GM19455 (cell line): Measurements from ENCODE around the gene DTX1.

Experiments
- ATAC-seq: cut with Tn5 transposase; IDR thresholded peaks from one replicate; pipeline ENCODE4 v1.9.1; 2021; ENCODE audit not compliant: unreplicated experiment

Gene DTX1

DNA sequence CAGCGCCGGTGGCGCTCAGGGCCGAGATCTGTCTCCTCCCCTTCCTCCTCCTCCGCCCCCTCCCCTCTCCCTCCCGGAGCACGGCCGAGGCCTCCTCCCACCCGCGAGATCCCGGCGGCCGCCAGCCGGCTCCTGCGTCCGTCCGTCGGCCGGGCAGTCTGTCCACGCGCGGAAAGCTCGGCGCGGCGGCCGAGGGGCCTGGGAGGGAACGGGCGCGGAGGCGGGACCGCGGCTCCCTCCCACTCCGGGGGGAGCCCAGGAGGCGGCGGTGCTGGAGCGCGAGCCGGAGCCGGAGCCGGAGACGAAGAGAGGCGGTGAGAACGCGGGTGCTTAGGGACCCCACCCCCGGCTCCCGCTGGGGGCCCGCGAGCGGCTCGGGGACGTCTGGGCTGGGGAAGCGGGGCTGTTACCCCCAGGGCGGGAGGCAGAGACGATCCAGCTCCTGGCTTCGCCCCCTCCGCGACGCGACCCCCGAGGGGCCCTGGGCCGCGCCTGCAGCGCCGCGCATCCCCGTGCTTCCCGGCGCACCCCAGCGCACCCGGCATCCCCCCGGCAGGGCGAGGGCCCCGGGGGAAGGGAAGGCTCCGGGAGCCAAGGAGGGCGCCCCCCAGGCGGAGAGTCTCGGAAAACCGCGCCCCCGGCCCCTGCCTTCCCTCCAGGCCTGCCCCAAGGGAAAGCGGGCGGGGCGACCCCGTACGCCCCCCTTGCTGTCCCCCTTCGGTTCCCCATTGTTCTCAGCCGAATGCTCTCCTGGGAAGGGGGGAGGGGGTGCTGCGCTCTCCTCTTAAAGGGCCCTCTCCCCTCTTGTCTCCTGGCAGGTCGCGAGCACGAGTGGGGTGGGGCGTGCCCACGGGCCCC lies at the start of gene DTX1:
Gene DTX1, plus strand, starts transcription at position 100 of the 858 bp plus-strand sequence. CDS start 1,463 bp downstream, outside the sequence.
- ATAC-seq: no peak

DNA sequence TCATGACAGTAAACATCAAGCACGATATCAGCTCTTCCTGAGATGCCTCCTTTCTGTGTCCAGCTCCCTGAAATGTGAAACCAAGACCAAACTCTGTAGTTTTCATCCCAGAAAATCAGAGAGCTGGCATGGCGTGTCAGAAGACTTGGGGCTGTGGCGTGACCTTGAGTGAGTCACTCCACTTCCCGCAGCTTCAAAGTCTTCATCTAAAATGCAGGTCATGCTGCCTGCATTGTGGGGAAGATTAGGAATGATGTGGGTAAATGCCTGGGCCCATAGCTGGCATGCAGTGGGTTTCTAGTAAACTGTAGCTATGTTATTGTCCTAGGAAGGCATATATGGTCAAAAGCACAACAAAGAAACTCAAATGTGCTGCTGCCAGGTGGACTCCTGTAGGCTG lies 49.4 kb upstream of the DTX1 start:
- ATAC-seq: no peak

DNA sequence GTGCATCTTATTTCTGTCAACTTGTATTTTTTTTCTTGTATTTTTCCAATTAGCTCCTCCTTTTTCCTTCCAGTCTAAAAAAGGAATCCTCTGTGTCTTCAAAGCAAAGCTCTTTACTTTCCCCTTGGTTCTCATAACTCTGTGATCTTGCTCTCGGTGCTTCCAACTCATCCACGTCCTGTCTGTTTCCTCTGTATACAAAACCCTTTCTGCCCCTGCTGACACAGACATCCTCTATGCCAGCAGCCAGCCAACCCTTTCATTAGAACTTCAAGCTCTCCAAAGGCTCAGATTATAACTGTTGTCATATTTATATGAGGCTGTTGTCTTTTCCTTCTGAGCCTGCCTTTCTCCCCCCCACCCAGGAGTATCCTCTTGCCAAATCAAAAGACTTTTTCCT lies 45.8 kb upstream of the DTX1 start:
- no peak for ATAC-seq

DNA sequence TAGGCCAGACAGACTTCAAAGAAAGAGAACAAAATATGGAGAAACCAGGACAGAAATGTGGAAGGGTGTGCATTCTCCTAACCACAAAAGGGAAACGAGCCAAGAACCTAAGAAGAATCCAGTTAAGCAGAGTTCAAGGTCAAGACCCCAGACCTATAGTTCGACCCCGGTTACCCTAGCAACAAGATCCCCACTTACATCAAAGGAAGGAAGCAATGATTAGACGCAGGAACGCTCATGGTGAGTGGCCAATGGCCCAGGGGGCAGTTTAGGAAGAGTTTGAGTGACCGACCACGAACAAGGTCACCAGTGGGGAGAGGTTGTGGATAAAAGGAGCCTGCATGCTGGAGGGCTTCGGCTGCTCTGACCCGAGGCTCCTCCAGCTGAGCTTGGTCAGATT lies 42.0 kb upstream of the DTX1 start:
- ATAC-seq: no peak

DNA sequence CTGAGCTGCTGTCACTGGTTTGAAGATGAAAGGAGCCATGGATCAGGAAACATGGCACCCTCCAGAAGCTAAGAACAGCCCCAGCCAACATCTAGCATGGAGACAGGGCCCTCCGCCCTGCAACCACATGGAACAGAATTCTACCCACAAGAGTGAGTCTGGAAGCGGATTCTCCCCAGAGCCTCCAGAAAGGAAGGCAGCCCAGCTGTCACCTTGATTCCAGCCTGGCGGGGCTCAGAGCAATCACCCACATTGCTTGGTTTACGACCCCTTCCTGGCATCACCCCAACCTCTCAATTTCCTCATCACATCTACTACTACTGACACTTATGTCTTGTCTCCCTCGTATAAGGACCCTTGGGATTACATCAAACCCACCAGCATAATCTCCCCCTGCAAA lies 39.7 kb upstream of the DTX1 start:
- no peak for ATAC-seq

DNA sequence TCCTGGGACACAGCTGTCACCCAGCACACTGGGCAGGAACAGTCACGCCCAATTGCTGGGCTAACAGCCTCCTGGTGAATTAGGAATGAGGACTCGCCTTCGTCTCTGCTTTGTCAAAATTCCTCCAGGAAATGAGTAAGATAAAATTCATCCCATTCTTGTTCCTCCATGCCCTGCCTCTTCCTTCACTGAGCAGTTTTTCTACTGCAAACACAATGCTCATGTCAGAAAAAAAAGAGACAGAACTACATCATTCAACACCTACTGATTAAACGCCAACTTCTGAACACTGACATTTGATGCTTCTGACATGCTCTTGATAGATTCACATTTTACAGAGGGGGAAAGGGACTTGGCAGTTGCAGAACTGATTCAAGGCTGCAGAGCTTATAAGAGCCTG lies 37.5 kb upstream of the DTX1 start:
- ATAC-seq: no peak

DNA sequence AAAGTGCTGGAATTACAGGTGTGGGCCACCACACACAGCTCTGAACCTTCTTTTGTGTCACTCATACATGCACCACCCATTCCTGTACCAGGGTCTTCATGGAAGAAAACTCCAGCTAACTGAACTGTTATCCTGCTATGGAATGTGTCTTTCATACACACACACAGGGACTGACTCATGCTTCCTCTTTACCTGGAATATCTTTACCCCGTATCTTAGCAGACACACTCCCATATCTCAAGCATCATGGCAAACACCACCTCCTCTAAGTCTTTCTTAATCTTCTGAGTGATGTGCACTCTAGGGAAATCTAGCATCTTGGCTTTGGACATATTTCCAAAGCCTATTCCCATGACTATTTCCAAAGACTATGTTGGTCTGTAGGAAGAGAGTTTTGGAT lies 35.0 kb upstream of the DTX1 start:
- ATAC-seq: no peak

DNA sequence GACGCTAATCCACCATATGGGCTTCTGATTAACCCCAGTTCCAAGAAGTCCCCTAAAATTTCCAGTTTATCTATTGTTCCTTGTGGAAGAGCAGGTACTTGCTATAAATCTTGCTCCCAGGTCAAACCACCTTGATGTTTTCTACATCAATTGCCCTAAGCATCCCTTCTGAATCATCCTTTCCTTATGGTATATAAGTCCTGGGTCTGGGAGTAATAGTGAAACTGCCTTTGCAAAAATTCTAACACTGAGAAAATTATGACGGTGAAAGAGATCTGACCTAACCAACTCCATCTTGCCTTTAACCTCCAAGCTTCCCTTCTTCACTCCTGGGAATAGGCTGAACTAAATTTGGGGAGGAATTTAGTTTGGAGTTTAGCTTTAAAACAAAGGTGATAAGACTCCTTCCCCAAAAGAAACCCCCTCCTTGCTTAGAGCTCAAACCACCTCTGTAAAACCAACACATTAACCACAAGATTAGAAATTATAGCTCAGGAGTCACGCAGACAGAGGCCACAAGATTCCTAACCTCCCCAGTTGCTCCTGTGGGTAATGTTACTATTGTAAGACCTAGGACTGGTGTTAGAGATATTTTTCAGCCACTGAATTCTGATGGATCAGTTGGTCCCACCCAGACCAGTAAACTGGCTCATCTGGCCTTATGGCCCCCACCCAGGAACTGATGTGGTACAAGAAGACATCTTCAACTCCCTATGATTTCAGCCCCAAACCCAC lies 33.8 kb upstream of the DTX1 start:
- no peak for ATAC-seq

DNA sequence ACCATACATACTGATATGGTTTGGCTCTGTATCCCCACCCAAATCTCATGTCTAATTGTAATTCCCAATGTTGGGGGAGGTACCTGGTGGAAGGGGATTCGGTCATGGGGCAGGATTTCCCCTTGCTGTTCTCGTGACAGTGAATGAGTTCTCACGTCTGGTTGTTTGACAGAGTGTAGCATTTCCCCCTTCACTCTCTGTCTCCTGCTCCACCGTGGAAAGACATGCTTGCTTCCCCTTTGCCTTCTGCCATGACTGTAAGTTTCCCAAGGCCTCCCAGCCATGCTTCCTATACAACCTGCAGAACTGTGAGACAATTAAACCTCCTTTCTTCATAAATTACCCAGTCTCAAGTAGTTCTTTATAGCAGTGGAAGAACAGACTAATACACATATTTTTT lies 28.8 kb upstream of the DTX1 start:
- no peak for ATAC-seq

DNA sequence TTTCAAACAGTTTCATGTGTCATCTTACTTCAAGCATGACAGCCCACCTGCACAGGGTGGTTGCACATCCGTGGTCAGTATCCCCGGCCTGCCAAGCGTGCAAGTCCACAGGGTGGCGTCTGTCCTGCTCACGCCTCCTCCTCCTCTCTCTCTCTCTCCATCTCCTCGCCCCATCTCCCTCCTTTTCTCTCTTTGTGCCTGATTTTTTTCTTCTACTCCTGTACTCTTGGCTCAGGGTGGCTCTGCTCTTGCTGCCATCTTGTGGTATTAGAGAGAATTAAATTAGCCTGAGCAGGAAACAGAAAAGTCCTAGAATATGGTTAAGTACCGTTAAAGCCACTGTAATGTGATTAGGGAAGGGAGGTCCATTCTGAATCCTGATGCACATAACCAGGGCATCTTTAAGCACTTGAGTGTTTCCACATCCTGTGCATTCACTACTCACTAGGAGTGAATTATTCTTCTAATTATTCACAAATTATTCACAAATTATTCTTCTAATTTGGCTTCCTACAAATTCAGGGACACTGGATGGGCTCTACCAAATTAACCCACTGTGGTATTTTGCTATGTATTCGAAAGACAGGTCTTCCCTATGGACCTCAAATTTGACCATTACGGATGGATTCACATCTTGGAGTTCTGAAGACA lies 25.5 kb upstream of the DTX1 start:
- no peak for ATAC-seq

DNA sequence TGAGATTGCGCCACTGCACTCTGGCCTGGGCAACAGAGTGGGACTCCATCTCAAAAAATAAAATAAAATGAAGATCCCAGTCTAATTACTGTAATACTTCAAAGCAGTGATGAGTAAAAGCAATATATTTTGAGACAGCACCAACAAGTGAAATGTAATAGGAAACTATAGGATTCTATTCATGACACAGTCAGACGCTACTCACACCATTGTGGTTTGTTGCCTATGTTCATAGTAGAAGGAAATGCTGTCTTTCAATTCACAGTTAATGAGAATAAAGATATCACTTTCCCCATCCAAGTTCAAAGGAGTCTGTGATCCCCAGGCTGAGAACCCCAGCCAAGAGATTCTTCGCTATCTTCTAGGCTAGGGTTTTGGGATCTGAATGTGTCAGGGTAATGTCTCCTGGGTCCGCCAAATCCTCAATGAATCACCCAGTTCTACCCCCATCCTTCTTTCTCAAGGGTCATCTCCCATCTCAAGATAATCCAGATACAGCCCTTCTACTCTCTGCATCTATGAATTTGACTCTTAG lies 16.6 kb upstream of the DTX1 start:
- no peak for ATAC-seq

DNA sequence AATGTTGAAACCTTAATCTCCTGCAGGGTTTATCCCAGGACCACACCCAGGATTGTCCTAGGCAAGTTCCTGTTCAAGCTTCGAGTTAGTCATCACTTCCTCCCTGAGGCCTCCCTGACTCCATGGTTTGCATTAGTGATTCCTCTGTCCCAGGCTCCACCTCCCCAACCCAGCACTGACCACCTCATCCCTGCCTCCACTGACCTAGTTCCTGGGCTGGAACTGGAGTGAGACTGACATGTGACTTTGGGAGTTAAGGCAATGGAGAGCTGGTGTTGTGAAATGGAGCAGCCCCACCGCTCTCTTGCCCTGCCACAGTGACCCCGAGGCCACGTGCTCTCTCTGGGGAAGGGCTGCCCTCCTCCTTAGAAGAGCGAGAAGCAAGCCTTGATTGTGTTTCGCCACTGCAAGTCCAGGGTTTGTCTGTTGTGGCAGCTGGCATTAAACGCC lies 15.8 kb upstream of the DTX1 start:
- ATAC-seq: no peak

DNA sequence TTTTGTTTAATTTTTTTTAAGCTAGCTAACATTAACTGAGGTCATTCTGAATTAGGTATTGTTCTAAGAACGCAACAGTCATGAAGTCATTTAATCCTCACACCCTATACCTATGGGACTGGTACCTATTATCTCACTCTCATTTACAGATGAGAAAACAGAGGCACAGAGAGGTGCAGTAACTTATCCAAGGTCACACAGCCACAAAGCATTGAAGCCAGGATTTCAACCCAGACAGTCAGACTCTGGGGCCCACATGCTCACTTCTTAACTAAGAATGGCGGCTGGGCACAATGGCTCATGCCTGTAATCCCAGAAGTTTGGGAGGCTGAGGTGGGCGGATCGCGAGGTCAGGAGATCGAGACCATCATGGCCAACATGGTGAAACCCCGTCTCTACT lies 15.0 kb upstream of the DTX1 start:
- ATAC-seq: no peak

DNA sequence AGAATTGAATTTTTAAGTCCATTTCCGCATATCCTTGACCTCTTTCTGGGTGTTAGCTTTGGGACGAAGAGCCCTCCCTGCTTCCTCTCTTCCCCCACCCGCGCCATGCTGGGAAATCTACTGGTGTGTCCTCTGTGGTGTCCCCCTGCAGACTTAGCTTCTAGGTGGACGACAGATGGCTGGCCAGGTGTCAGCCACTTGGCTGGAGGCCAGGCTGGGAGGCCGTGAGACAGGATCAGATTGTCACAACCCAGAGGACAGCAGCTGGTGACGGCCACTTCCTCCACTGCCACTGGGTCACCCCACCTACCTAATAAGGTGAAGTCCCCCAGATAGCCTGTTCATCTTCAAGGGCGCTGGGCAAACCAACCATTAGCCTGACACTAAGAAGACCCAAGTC lies 13.3 kb upstream of the DTX1 start:
- ATAC-seq: no peak

DNA sequence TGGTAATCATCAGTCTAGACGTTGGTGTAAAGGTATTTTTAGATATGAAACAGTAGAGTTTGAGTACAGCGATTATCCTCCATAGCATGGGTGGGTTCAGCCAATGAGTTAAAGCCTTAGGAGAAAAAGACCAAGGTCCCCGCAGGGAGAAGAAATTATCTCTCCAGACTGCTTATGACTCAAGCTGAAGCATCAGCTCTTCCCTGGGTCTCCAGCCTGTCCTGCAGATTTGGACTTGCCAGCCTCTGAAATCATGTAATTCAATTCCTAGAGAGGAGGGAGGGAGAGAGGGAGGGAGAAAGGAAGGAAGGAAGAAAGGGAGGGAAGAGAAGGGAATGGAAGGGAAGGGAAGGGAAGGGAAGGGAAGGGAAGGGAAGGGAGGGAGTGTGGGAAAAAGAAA lies 12.0 kb upstream of the DTX1 start:
- no peak for ATAC-seq

DNA sequence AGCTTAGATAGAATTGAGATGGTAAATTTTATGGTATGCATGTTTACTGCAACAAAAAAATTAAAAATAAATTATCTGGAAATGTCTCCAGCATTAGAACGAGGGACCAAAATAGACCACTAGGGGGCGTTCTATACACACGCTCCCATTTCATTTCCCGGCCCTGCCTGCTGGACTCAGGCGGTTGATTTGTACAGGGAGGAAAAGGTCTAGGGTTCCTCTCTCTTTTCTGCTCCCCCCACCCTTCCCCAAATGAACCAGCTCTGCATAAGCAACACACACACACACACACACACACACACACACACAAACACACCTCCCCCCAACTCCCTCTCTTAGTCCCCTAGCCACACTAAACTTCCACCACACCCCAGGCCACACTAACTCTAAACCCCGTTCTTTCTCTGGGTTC lies 7.8 kb upstream of the DTX1 start:
- no peak for ATAC-seq

DNA sequence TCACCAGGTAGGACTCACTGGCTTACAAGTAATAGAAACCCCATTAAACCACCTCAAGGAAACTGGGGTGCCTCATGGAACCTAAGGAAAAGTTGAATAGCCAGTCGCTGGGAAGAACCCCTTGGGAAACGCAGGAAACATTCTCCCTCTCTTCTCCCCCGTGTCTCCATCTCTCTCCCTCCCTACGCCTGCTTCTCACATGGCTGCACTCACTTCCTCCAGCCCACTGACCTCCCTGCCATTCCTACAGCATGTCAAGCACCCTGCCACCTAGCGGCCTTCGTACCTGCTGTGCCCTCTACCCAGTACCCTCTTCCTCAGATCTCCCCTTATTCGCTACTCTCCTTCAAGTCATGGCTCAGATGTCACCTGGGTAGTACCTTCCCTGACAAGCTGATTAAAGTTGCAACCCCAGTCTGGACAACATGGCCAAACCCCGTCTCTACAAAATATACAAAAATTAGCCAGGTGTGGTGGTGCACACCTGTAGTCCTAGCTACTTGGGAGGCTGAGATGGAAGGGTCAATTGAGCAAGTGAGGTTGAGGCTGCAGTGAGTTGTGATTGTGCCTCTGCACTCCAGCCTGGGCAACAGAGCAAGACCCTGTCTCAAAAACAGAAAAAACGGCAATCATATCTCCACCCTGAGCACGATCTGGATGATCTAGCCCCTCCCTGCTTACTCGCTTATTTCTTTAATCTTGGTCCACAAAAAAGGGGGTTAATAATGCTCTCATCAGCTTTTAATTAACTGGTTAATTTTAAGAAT lies 6.4 kb upstream of the DTX1 start:
- no peak for ATAC-seq

DNA sequence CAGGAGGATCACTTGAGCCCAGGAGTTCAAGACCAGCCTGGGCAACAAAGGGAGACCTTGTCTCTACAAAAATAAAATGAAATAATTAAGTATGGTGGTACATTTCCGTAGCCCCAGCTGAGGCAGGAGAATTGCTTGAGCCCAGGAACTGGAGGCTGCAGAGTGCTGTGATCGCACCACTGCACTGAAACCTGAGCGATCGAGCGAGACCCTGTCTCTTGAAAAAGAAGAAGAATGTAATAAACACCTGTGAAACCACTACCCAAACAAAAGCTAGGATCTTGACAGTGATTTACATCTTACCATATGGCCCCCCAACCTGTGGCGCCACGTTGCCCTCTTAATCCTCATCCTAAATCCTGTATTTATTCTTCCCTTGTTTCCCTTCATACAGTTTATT lies 5.7 kb upstream of the DTX1 start:
- no peak for ATAC-seq

DNA sequence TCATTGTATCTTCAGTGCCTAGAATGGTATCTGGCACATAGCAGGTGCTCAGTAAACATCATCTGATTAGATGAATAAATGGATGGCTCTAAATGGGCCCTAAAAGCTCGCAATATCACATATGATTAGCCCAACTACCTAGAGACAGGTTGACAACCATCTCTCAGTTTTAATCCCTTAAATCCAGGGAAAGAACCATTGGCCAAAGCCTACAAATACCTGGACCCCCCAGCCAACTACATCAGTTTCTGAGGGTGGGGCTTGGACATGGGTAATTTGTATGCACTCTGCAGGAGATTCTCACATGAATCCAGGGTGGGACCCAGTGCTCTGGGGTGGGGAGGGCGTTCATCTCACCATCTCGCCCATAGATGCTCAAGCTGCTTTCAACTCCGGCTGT lies 4.8 kb upstream of the DTX1 start:
- ATAC-seq: no peak

DNA sequence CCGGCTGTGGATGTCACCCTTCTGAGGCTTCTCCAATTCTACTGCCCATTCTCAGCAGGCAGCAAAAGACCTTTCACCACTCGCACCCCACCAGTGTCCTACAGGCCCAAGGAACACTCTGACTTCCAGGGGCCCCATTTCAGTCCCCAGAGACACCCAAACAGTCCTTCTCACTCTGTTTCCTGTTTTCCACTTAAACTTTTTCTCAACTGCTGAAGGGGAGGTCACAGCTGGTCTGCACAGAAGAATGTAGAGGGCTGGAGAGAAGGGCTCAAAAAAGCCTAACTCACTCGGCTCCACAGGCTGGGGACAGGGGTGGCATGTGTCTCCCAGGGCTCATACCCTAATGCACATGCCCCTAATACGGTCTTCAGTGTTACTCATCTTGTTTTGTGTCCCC lies 4.2 kb upstream of the DTX1 start:
- ATAC-seq: no peak

DNA sequence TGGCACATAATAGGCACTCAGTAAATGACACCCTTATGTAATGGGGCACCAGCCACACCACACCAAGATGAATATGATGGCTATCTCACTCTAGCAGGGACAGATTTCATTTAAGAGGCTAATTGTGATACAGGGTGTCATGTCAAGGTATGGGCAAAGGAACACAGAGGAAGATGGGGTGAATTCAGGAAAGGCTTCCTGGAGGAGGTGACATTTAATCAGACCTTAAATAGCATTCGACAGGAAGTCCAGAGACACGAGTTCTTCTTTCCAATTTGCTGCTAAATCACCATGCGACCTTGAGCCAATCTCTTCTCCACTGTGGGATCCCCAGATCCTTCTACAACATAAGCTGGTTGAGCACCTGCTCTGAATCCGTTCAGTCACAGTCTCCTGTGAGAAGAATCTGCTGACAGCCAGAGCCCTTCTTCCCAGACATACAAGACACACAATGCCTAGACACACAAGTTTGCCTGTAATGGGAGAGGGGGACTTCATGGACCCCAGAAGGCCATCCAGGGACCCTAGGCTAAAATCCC lies 1.5 kb upstream of the DTX1 start:
- ATAC-seq: no peak
